ENCODE results near the gene CNOT6. TPM values are rescaled to one million over a fixed set of nuclear protein-coding genes. Genes with fewer than 3 reads are reported as not detected.

CNOT6 gene
- total RNA-seq, 3 donors from 2014 or later: 9.8 to 26.2 (median 19.0) TPM

GRCh38 chr5:180540050-180540694 is 46.0 kb downstream of the CNOT6 start:
- Histone ChIP-seq H3K27ac (no peak overlapping the region), H3K4me1 (no peaks in the 10 kb centered on the region), H3K36me3 (no peaks in the 10 kb centered on the region), H3K27me3 (no peaks in the 10 kb centered on the region), H3K4me3 (no peak overlapping the region), H3K9me3 (no peaks in the 10 kb centered on the region)
- DNase-seq (ENCODE audit: low spot score in 2 of 2): no peak
- no peak for TF ChIP-seq POLR2A (IDR thresholded peaks at IDR 0.05)
- TF ChIP-seq CTCF (IDR thresholded peaks at IDR 0.05): no peak
- TF ChIP-seq POLR2AphosphoS5 (IDR thresholded peaks at IDR 0.05): no peak
- intact Hi-C loops (cut with DNase I; ENCODE audit: low total_unique reads): no loop called here

- no peaks in the 10 kb centered on the region for H3K27me3 ChIP-seq
- TF ChIP-seq CTCF (IDR thresholded peaks at IDR 0.05): no peak
- TF ChIP-seq POLR2AphosphoS5 (IDR thresholded peaks at IDR 0.05): no peak
- TF ChIP-seq POLR2A (IDR thresholded peaks at IDR 0.05): no peak
- H3K27ac ChIP-seq: no peak overlapping the region
- intact Hi-C loops (cut with DNase I; ENCODE audit: low total_unique reads): no loop called here
- no peaks in the 10 kb centered on the region for H3K4me1 ChIP-seq
- H3K4me3 ChIP-seq: no peak overlapping the region
- H3K9me3 ChIP-seq: no peaks in the 10 kb centered on the region
- H3K36me3 ChIP-seq: no peaks in the 10 kb centered on the region
- DNase-seq (ENCODE audit: low spot score in 2 of 2): no peak
These were observed 47.5 kb downstream of the CNOT6 start for GRCh38 chr5:180541710-180542109.

- Histone ChIP-seq H3K4me3 (no peak overlapping the region), H3K36me3 (no peaks in the 10 kb centered on the region), H3K27me3 (no peaks in the 10 kb centered on the region), H3K9me3 (no peaks in the 10 kb centered on the region), H3K4me1 (no peaks in the 10 kb centered on the region), H3K27ac (no peak overlapping the region)
- intact Hi-C loops (cut with DNase I; ENCODE audit: low total_unique reads): no loop called here
- no peak for DNase-seq (ENCODE audit: low spot score in 2 of 2)
- TF ChIP-seq CTCF (IDR thresholded peaks at IDR 0.05) (no peak), POLR2A (IDR thresholded peaks at IDR 0.05) (no peak), POLR2AphosphoS5 (IDR thresholded peaks at IDR 0.05) (no peak)
These were observed 51.1 kb downstream of the CNOT6 start for GRCh38 chr5:180545248-180545647.

GRCh38 chr5:180548563-180548962 is 54.4 kb downstream of the CNOT6 start:
- TF ChIP-seq POLR2A (IDR thresholded peaks at IDR 0.05) (no peak), CTCF (IDR thresholded peaks at IDR 0.05) (no peak), POLR2AphosphoS5 (IDR thresholded peaks at IDR 0.05) (no peak)
- intact Hi-C loops (cut with DNase I; ENCODE audit: low total_unique reads): no loop called here
- Histone ChIP-seq H3K27ac (no peak overlapping the region), H3K4me1 (no peaks in the 10 kb centered on the region), H3K36me3 (no peaks in the 10 kb centered on the region), H3K4me3 (no peak overlapping the region), H3K27me3 (no peaks in the 10 kb centered on the region), H3K9me3 (no peaks in the 10 kb centered on the region)
- no peak for DNase-seq (ENCODE audit: low spot score in 2 of 2)

GRCh38 chr5:180553530-180553929 is 59.4 kb downstream of the CNOT6 start:
- no peaks in the 10 kb centered on the region for H3K4me1 ChIP-seq
- DNase-seq (ENCODE audit: low spot score in 2 of 2): no peak
- intact Hi-C loops (cut with DNase I; ENCODE audit: low total_unique reads): no loop called here
- H3K27me3 ChIP-seq: no peaks in the 10 kb centered on the region
- H3K36me3 ChIP-seq: no peaks in the 10 kb centered on the region
- no peak overlapping the region for H3K27ac ChIP-seq
- H3K4me3 ChIP-seq: no peak overlapping the region
- TF ChIP-seq POLR2A (IDR thresholded peaks at IDR 0.05) (no peak), POLR2AphosphoS5 (IDR thresholded peaks at IDR 0.05) (no peak), CTCF (IDR thresholded peaks at IDR 0.05) (no peak)
- no peaks in the 10 kb centered on the region for H3K9me3 ChIP-seq
